Activated naive CD8-positive, alpha-beta T cell treated with anti-CD3 and anti-CD28 coated beads, Interleukin-2, amount 50 U/mL, for 24 hours (primary cell): ENCODE measurements around the gene PRDM11.

ENCODE experiments used
- ATAC-seq: fragments of 150-1000 bp; cut with Tn5 transposase; one replicate; pipeline ENCODE4 v1.10.0; 2021
- DNase-seq: peaks from one replicate; pipeline ENCODE4 v3.0.0; 2021
- H3K27ac Mint-ChIP-seq: one replicate; pipeline ENCODE4 v1.8.0; 2021; ENCODE audit warnings: mild to moderate bottlenecking, mixed read lengths
- H3K27me3 Mint-ChIP-seq: one replicate; pipeline ENCODE4 v1.8.0; 2021; ENCODE audit warnings: mixed read lengths
- H3K36me3 Mint-ChIP-seq: one replicate; pipeline ENCODE4 v1.8.0; 2021; ENCODE audit warnings: low read depth, mixed read lengths
- H3K4me1 Mint-ChIP-seq: one replicate; pipeline ENCODE4 v1.8.0; 2021; ENCODE audit warnings: mixed read lengths
- H3K4me3 Mint-ChIP-seq: one replicate; pipeline ENCODE4 v1.8.0; 2021; ENCODE audit warnings: mild to moderate bottlenecking, moderate library complexity, mixed read lengths
- H3K9me3 Mint-ChIP-seq: one replicate; pipeline ENCODE4 v1.8.0; 2021; ENCODE audit warnings: mixed read lengths

PRDM11 gene

DNA sequence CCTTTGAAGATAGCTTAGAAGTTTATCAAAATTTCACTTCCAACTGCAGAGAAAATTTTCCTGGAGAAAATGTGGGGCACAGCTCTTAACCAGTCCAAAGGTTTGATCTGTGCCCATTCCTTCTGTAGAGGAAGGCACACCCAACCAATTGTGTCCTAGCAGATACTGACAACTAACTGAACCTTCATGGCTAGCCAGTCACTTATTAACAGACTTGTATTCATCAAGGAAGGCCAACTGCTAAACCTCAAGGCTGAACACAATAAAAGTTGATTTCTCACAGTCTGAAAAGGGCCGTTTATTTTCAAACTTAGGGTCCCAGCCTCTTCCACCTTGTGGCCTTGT lies 120.2 kb downstream of the PRDM11 start:
- no peak overlapping the region for H3K27ac Mint-ChIP-seq

DNA sequence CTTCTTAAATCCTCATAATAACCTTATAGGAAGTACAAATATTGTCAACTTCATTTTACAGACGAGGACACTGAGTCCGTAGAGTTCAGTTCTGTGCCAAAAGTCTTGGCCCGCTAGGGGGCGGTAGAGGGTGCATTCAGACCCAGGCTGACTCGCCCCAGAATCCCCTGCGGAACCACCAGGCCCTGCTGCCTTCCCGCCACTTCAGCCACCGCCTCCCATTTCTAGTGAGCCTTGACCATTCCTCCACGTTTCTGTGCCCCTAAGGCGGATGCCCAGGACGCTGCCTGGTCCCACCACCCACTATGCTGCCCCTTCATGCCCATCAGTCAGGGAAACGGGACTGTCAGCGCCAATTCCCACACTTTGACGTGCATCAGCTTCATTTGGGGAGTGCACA lies 120.6 kb downstream of the PRDM11 start:
- DNase-seq: peak; percentile 45
- Mint-ChIP-seq H3K4me1 (no peaks in the 10 kb centered on the region), H3K4me3 (no peak overlapping the region), H3K36me3 (no peaks in the 10 kb centered on the region), H3K27ac (no peak overlapping the region), H3K9me3 (no peaks in the 10 kb centered on the region), H3K27me3 (peaks cover 51% of the 10 kb centered on the region)
- ATAC-seq: no peak

More for the DNA sequence above, 120.2 kb downstream of the PRDM11 start:
- Mint-ChIP-seq H3K4me1 (no peaks in the 10 kb centered on the region), H3K36me3 (no peaks in the 10 kb centered on the region), H3K9me3 (no peaks in the 10 kb centered on the region), H3K27me3 (peaks cover 48% of the 10 kb centered on the region), H3K4me3 (no peak overlapping the region)
- no peak for ATAC-seq
- no peak for DNase-seq

DNA sequence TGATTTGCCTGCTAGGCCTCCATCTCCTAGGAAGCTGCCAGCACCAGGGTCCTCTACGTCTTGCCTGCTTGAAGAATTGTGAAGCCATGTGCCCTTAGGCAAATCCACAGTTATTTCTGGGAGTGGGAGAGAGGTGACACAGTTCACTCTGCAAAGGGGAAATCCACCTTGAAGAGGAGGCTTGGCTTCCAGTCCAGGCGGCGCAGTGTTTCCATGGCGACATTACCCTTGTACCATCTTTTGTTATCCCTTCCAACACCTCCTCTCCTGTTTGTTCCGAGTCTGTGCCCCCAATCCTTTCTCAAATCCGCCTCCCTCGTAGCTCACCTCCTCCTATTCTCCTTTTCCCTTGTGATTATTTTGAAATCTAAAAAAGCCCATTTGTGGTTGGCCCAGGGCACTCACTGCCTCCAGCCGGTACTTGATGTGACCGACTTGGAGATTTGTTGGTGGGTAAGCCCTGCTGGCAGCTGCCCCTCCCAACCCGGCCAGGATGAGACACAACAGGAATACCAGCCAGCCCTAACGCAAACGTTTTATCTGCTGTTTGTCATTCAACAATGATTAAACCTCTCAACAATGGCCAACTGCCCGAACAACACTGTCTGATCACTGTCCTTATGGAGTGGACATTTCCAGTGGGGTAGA lies 121.3 kb downstream of the PRDM11 start:
- Mint-ChIP-seq H3K27me3 (peaks cover 54% of the 10 kb centered on the region), H3K36me3 (no peaks in the 10 kb centered on the region), H3K27ac (no peak overlapping the region), H3K9me3 (no peaks in the 10 kb centered on the region), H3K4me3 (no peak overlapping the region), H3K4me1 (no peaks in the 10 kb centered on the region)
- no peak for ATAC-seq
- no peak for DNase-seq

DNA sequence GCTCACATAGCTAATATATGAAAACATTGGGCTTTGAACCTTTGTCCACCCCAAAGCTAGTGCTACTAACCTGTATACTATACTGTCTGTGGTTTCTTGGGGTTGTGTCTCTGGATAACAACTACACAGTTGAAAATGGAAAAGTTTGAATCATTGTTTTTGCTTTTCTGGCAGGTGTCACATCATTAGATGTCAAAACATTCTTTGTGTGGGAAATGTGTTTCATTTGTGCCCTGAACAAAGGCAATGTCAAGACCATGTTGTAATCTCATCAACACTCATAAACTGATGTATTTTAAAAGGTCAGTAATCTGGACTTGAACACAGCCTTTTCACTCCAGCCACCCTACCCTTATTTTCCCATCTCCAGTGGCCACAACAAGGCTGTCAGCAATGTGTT lies 123.2 kb downstream of the PRDM11 start:
- Mint-ChIP-seq H3K27ac (no peak overlapping the region), H3K36me3 (no peaks in the 10 kb centered on the region), H3K4me3 (no peak overlapping the region), H3K27me3 (peaks cover 55% of the 10 kb centered on the region), H3K9me3 (no peaks in the 10 kb centered on the region), H3K4me1 (no peaks in the 10 kb centered on the region)
- no peak for DNase-seq
- no peak for ATAC-seq

DNA sequence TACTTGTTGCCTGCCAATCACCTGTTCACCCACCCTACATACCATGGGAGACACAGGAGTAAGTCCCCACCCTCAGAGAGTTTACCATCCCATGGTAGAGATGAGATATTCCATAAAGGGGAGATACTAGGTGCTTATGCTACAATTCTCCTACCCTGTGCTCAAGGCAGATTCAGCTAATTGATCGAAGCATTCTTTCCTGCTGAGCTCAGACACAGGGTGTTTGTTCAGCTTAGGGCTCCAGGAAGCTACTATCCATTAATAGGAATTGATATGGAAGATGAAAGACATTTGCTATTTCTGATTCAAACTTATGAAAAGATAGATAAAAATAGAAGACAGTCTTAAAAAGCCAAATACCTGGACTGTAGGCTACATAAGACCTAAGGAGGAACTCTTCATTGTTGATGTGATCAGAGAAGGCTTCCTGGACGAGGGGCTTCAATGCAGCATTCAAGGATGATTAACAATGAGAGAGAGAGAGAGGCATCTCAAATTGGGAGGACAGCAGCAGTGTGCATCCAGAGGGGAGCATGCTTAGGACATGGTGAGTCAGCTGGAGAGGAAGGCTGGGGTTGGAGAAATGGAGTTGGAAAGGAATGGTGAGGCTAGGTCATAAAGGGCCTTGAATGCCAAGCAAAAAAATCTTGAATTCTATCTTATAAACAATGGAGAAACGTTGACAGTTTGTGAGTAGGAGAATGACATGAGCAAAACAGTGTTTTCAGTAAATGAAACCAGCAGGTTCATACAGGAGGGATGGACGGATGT lies 124.7 kb downstream of the PRDM11 start:
- Mint-ChIP-seq H3K27me3 (peaks cover 59% of the 10 kb centered on the region), H3K27ac (no peak overlapping the region), H3K9me3 (no peaks in the 10 kb centered on the region), H3K4me1 (no peaks in the 10 kb centered on the region), H3K4me3 (no peak overlapping the region), H3K36me3 (no peaks in the 10 kb centered on the region)
- ATAC-seq: no peak
- DNase-seq: no peak

DNA sequence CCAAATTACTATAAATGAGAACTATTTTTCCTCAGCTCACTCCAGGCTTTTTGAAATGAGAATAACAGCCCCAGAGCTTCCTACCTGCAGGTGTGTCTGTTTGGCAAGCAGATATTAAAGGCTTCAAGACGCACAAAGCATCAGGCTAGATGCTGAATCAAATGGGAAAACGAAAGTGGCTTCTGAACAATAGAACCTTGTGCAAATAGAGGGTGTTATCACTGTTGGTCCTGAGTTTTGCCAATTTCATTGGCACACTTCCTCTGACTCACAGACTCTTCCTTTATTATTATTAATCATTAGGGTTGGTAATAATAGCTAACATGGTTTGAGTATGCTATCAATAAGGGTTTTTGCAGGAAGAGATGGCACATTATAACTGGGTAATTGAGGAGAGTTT lies 126.3 kb downstream of the PRDM11 start:
- no peaks in the 10 kb centered on the region for H3K9me3 Mint-ChIP-seq
- H3K4me1 Mint-ChIP-seq: no peaks in the 10 kb centered on the region
- H3K27ac Mint-ChIP-seq: no peak overlapping the region
- no peaks in the 10 kb centered on the region for H3K36me3 Mint-ChIP-seq
- DNase-seq: no peak
- peaks cover 48% of the 10 kb centered on the region for H3K27me3 Mint-ChIP-seq
- ATAC-seq: no peak
- no peak overlapping the region for H3K4me3 Mint-ChIP-seq

DNA sequence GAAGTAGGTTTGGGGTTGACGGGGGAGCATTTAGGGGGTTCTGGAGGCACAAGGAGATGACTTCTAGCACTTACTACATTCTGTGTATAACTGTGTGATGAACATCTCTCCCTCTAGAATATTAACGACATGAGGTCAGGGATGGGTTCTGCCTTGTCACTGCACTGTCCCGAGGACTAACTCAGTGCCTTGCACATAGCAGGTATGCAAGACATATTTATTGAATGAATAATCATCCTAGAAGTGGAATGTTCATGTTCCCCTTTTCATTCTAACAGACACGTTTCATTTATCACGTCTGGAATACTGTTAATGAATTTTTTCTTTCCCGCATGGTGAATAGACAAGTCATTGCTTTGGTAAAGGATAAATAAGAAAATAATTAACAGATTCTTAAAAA lies 127.1 kb downstream of the PRDM11 start:
- Mint-ChIP-seq H3K27me3 (peaks cover 48% of the 10 kb centered on the region), H3K4me3 (no peak overlapping the region), H3K27ac (no peak overlapping the region), H3K36me3 (no peaks in the 10 kb centered on the region), H3K4me1 (no peaks in the 10 kb centered on the region), H3K9me3 (no peaks in the 10 kb centered on the region)
- ATAC-seq (no peak), DNase-seq (no peak)

DNA sequence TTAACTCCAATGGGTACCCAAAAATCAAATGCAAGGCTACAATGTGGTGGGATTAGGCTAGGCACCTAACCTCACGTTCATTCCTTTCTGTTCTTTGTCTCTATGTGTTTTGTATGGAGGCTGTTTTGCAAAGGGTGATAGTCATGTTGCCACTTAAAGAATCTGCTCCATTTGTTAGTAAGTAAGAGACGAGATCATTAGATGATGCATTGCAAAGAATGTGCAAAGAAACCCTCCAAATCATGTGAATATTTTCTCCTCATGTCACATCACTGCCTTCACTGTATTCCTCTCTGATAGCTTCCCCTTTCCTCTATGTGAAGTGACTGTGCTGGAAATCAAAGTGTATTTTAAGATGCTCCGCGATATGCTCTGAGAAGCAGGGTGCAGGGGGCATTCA lies 127.8 kb downstream of the PRDM11 start:
- Mint-ChIP-seq H3K4me1 (no peaks in the 10 kb centered on the region), H3K9me3 (no peaks in the 10 kb centered on the region), H3K4me3 (no peak overlapping the region), H3K27me3 (peaks cover 44% of the 10 kb centered on the region), H3K27ac (no peak overlapping the region), H3K36me3 (no peaks in the 10 kb centered on the region)
- no peak for DNase-seq
- ATAC-seq: no peak

DNA sequence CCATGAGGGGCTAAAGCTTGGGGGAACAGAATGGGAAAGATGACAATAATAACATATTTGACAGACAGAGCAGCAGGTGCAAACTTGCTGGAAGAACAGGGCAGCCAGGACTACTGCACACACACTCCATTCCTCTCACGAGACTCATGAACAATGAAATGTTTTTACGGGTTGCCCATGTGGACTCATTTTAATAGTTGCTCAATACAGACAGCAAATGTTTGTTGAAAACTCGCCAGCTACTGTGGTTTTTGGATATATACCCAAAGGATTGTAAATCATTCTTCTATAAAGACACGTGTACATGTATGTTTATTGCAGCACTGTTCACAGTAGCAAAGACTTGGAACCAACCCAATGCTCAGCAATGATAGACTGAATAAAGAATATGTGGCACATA lies 129.4 kb downstream of the PRDM11 start:
- peaks cover 48% of the 10 kb centered on the region for H3K27me3 Mint-ChIP-seq
- H3K27ac Mint-ChIP-seq: no peak overlapping the region
- no peaks in the 10 kb centered on the region for H3K36me3 Mint-ChIP-seq
- ATAC-seq: no peak
- no peak for DNase-seq
- H3K4me1 Mint-ChIP-seq: no peaks in the 10 kb centered on the region
- no peak overlapping the region for H3K4me3 Mint-ChIP-seq
- peaks cover 9% of the 10 kb centered on the region for H3K9me3 Mint-ChIP-seq

DNA sequence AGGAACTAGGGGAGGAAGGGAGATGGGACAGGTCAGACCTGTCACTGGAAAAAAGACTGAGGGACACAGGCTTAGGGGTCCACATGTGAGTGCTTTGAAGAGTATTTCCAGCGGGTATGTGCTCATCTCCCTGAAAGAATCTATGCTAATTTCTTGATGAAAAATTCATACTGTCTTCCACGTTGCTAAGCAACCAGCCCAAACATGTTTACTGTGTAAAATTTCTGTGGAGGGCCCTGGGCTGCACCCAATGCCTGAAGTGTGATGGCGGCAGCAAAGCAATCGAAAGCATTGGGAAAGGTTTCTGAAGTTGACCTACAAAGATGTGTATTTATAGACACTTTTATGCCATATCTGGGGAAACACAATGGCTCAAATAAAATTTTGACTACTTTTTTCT lies 132.3 kb downstream of the PRDM11 start:
- Mint-ChIP-seq H3K27ac (no peak overlapping the region), H3K9me3 (peaks cover 9% of the 10 kb centered on the region), H3K4me1 (no peaks in the 10 kb centered on the region), H3K36me3 (no peaks in the 10 kb centered on the region), H3K4me3 (no peak overlapping the region), H3K27me3 (peaks cover 42% of the 10 kb centered on the region)
- ATAC-seq (no peak), DNase-seq (no peak)

DNA sequence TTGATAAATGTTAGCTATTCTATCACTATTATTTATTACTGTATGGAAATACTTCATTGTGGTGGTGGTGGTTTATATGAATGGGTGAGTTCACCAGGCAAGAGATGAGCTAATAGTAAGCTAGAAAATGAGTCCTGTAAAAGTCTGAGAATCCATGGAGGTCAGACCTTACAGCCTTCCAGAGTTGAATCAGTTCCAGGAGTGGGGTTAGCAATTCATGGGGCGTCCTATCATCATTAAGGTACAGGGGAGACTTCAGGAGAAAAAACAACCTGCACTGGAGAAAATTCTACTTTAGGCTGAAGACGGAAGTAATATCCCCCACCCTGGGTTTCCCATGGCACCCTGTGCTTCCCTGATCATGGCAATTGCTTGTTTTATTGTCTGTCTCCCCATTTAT lies 133.2 kb downstream of the PRDM11 start:
- H3K4me3 Mint-ChIP-seq: no peak overlapping the region
- H3K9me3 Mint-ChIP-seq: peaks cover 9% of the 10 kb centered on the region
- H3K4me1 Mint-ChIP-seq: no peaks in the 10 kb centered on the region
- peaks cover 45% of the 10 kb centered on the region for H3K27me3 Mint-ChIP-seq
- H3K36me3 Mint-ChIP-seq: no peaks in the 10 kb centered on the region
- no peak overlapping the region for H3K27ac Mint-ChIP-seq
- DNase-seq: no peak
- no peak for ATAC-seq

DNA sequence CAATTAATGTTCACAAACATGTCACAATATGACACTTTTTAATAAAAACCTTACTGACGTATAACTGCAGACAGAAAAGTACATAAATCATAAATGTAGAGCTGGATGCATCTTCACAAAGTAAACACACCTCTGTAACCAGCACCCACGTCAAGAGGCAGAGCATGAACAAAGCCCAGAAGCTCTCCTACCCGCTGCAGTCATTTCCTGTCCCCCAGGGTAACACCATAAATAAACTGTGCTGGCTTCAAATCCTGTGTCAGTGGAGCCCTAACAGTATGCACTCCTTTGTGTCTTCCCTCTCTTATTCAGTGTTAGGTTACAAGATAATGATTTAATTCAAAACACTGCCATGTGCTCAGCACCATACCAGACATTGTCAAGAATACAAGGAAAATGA lies 134.0 kb downstream of the PRDM11 start:
- H3K9me3 Mint-ChIP-seq: peaks cover 9% of the 10 kb centered on the region

DNA sequence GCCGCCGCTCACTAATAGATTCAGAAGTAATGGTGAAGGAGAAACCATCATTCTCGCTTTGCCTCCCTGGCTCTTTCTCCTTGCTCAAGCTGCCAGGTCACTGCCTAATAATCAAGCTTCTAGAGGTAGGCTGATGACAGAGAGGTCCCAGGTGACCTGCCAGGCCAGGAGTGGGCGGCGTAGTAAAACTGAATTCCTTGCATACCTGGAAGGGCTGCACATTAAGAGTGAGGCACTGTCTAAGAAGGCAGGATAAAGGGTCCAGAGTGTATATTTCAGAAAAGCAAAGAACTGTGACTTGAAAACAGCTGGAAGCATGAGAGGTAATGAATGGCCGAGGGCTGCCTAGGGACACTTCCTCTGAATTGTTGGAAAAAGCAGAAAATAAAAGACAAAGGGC lies 135.6 kb downstream of the PRDM11 start:
- peaks cover 9% of the 10 kb centered on the region for H3K9me3 Mint-ChIP-seq
- no peak for ATAC-seq
- H3K27me3 Mint-ChIP-seq: peaks cover 52% of the 10 kb centered on the region
- no peak overlapping the region for H3K4me3 Mint-ChIP-seq
- no peak overlapping the region for H3K27ac Mint-ChIP-seq
- no peak for DNase-seq
- no peaks in the 10 kb centered on the region for H3K36me3 Mint-ChIP-seq
- no peaks in the 10 kb centered on the region for H3K4me1 Mint-ChIP-seq

More for the DNA sequence above, 134.0 kb downstream of the PRDM11 start:
- Mint-ChIP-seq H3K4me3 (no peak overlapping the region), H3K4me1 (no peaks in the 10 kb centered on the region), H3K27me3 (peaks cover 48% of the 10 kb centered on the region), H3K36me3 (no peaks in the 10 kb centered on the region), H3K27ac (no peak overlapping the region)
- DNase-seq: no peak
- no peak for ATAC-seq
